Motor neuron (in vitro differentiated cells): ENCODE results near the gene USP6. TPM values are rescaled to one million over a fixed set of nuclear protein-coding genes. Genes with fewer than 3 reads are reported as not detected.
"Not testable (repeated sequence)": the region's sequence is repeated elsewhere in the genome, so short reads cannot be mapped to it uniquely, and the experiment has no call there.

ENCODE experiments used
- ATAC-seq, 8 experiments: fragments of 200-7000 bp; cut with Tn5 transposase; replicated peaks in 6 of 8; 2 replicates each; pipeline ENCODE4 v1.8.0; 2021; ENCODE audit warnings: mild to moderate bottlenecking in 8 of 8, moderate library complexity in 8 of 8
- H3K27ac ChIP-seq, 2 donors: fragments of 250-450 bp; sonication (Bioruptor Pico); 2 replicates each; pipeline ENCODE4 v1.9.0; 2021; ENCODE audit warnings: antibody characterized with exemption in 2 of 2, mild to moderate bottlenecking in 2 of 2, moderate library complexity in 1 of 2
- H3K4me1 ChIP-seq, 2 donors: fragments of 250-450 bp; sonication (Bioruptor Pico); replicated peaks in 1 of 2; 2 replicates each; pipeline ENCODE4 v1.6.1; 2021; ENCODE audit warnings: antibody characterized with exemption in 2 of 2, mild to moderate bottlenecking in 2 of 2, moderate library complexity in 1 of 2
- H3K4me3 ChIP-seq, 5 donors: fragments of 250-450 bp; sonication (Bioruptor Pico); 2 replicates each; pipeline ENCODE4 v1.9.0; 2021; ENCODE audit warnings: antibody characterized with exemption in 5 of 5, mild to moderate bottlenecking in 5 of 5, moderate library complexity in 4 of 5
- WGBS, 10 experiments: fragments of 450-650 bp; shearing (Covaris generic); methylation state at CpG; one replicate each; pipeline ENCODE4 v1.0.0; 2022; 5-methylcytosine and 5-hydroxymethylcytosine counted together
- in situ Hi-C, 9 experiments: fragments of 400-800 bp; cut with MboI; loops; one replicate each; pipeline ENCODE4 v1.15.0; 2021; ENCODE audit warnings: low sequenced_read_pairs in 9 of 9, low pct_unique_long_range_greater_than_20kb in 2 of 9; ENCODE audit not compliant: unreplicated experiment in 9 of 9
- total RNA-seq, 8 experiments: library from RNA; unstranded; fragments of 300-600 nt; gene quantifications; 2 replicates each; pipeline versions ENCODE4 v1.2.3 to v1.2.4, GENCODE V29; 2022

The USP6 gene
- total RNA-seq, 8 experiments from 2014 or later = 0.17 to 1.00 (median 0.47) TPM

DNA sequence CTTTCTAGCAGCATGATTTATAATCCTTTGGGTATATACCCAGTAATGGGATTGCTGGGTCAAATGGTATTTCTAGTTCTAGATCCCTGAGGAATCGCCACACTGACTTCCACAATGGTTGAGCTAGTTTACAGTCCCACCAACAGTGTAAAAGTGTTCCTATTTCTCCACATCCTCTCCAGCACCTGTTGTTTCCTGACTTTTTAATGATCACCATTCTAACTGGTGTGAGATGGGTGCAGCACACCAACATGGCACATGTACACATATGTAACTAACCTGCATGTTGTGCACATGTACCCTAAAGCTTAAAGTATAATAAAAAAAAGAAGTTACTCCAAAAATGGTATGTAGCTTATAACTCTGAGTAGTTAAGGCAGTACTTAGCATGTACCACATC is 44.9 kb downstream of the USP6 start:
- no CpG with 5 or more reads among the region's 1 CpG for WGBS, 10 experiments
- H3K4me1 ChIP-seq, H3K4me3 ChIP-seq, in situ Hi-C loops, ATAC-seq, H3K27ac ChIP-seq: not testable (repeated sequence)

DNA sequence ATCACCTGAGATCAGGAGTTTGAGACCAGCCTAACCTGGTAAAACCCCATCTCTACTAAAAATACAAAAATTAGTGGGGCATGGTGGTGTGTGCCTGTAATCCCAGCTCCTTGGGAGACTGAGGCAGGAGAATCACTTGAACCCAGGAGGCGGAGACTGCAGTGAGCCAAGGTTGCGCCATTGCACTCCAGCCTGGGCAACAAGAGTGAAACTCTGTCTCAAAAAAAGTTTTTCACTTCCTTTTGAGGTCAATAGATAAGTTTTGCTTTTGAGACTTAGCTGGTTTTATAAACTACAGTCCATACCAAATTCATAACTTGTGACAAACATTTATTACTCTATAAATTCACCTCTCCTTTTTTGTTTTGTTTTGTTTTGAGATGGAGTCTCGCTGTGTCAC is 46.0 kb downstream of the USP6 start:
- in situ Hi-C loops, H3K27ac ChIP-seq, H3K4me3 ChIP-seq, H3K4me1 ChIP-seq, ATAC-seq: not testable (repeated sequence)
- 0 to 100% (median 71%) methylated on average over 1 to 3 of the region's 3 CpGs; no CpG with 5 or more reads in 3 of the 10 experiments for WGBS, 10 experiments

DNA sequence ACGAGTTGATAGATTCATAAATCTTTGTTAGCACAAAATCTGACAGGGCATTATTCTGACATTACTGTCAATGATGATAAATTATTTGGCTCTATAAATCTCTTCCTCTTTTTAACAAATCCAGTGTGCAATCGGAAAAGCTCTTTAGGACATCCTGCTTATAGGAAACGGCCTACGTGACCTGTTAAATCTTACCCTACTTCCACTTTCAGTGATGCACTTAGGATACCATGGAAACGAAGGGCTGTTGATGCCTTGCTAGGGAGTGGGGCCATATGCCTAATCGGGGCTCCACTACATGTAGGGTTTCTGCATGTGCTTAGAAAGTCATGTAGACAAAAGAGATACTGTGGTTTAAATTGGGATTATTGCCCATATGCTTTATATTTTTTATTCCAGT is 48.6 kb downstream of the USP6 start:
- in situ Hi-C loops = no loop called here
- no peak overlapping the region for H3K27ac ChIP-seq
- 45 to 100% (median 84%) methylated on average over 1 to 5 of the region's 6 CpGs; no CpG with 5 or more reads in 3 of the 10 experiments for WGBS, 10 experiments

DNA sequence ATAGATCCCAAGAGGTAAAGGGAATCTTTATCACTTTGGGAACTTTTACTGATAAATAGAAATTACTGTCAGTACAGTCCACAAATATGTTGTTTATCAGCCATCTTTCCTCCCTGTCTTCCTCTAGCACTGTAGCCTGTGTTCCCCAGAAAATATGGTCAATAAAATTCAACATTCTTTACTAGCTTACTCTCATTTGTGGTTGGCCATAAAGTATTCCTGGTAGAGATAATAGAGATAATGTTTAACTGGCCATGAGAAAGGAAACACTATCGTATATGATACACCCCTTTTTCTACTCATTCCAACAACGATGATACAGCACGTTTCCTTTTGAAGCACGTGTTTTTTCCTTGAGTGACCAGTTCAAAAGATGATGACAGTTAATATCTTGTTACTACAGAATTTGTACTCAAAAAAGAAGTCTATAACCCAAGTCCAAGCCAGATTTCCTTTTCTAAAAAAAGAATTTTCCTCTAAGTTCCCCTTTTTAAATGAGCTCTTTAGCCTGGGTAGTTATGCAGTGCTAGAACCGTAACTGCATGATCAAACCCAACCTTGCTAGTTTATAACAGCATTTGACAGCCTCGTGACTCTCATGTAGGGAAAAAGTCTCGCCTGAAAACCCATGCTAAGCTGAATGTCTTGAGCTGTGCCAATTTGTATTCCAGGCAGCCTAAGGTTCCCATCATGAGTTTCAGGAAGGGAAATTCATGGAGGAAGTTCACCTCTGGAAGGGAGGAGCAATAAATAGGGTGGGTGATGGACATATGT is 50.1 kb downstream of the USP6 start:
- H3K4me1 ChIP-seq, H3K4me3 ChIP-seq, in situ Hi-C loops, H3K27ac ChIP-seq, ATAC-seq: not testable (repeated sequence)
- WGBS, 10 experiments = 52 to 82% methylated on average over 2 of the region's 7 CpGs; no CpG with 5 or more reads in 8 of the 10 experiments

More for the DNA sequence above, 48.6 kb downstream of the USP6 start:
- ATAC-seq = no peak
- no peak overlapping the region for H3K4me3 ChIP-seq
- H3K4me1 ChIP-seq = no peaks in the 10 kb centered on the region

DNA sequence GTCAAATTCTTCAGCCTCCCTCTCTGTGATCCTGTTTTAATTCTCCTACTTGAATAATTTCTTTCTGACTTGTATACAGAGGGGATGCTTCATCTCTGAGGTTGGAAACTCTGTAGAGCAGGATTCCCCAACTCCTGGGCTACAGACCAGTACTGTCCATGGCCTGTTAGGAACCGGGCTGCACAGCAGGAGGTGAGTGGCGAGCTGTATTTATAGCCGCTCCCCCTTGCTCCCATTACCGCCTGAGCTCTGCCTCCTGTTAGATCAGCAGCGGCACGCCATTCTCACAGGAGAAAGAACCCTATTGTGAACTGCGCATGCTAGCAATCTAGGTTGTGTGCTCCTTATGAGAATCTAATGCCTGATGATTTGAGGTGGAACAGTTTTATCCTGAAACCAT is 59.2 kb downstream of the USP6 start:
- WGBS, 10 experiments = 30 to 100% (median 79%) methylated on average over 2 to 7 of the region's 7 CpGs; no CpG with 5 or more reads in 3 of the 10 experiments
- H3K27ac ChIP-seq, H3K4me1 ChIP-seq, in situ Hi-C loops, ATAC-seq, H3K4me3 ChIP-seq: not testable (repeated sequence)

DNA sequence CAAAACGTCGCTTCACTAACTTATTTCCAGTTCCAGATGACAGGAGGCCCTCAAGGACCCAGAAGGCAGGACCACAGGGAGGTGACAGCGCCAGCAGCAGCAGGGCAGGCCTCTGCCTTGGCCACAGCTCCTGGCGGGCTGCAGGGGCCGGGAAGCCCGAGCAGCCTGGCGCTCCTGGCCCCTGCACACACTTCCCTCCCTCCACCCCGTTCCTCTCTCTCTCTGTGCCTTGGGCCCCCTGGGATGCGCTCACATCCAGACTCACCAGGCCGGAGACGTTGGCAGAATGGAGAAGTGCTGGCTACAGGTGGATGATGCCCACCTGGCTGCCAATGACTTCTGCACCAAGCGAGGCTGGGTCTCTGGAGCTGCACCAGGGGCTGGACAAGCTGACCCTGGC is 63.2 kb downstream of the USP6 start:
- Histone ChIP-seq H3K4me3 (no peak overlapping the region), H3K4me1 (no peaks in the 10 kb centered on the region), H3K27ac (no peak overlapping the region)
- WGBS, 10 experiments = 83 to 100% (median 83%) methylated on average over 1 to 3 of the region's 12 CpGs; no CpG with 5 or more reads in 5 of the 10 experiments
- in situ Hi-C loops = no loop called here
- no peak for ATAC-seq

DNA sequence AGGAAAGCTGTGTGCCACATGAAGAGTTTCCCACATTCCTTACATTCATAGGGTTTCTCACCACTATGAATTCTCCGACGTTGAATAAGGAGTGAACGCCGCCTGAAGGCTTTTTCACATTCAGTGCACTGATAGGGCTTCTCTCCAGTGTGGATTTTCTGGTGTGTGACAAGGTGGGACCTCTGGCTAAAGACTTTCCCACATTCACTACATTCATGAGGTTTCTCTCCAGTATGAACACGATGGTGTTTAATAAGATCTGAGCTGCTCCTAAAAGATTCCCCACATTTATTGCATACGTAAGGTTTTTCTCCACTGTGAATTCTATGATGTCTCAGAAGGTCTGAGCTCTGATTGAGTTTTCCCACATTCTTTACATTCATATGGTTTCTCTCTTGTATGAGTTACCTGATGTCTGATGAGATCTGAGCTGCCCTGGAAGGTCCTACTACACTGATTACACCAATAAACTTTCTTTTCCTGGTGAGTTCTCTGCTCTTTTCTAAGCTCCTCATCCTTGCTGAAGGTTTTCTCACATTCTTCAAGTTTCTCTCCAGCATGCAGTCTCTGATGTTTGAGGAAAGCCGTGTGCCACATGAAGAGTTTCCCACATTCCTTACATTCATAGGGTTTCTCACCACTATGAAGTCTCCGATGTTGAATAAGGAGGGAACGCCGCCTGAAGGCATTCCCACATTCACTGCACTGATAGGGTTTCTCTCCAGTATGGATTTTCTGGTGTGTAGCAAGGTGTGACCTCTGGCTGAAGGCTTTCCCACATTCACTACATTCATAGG is 65.9 kb downstream of the USP6 start:
- Histone ChIP-seq H3K4me3 (no peak overlapping the region), H3K27ac (no peak overlapping the region), H3K4me1 (no peaks in the 10 kb centered on the region)
- in situ Hi-C loops = no loop called here
- WGBS, 10 experiments = 80 to 100% (median 94%) methylated on average over 3 to 10 of the region's 10 CpGs
- no peak for ATAC-seq

DNA sequence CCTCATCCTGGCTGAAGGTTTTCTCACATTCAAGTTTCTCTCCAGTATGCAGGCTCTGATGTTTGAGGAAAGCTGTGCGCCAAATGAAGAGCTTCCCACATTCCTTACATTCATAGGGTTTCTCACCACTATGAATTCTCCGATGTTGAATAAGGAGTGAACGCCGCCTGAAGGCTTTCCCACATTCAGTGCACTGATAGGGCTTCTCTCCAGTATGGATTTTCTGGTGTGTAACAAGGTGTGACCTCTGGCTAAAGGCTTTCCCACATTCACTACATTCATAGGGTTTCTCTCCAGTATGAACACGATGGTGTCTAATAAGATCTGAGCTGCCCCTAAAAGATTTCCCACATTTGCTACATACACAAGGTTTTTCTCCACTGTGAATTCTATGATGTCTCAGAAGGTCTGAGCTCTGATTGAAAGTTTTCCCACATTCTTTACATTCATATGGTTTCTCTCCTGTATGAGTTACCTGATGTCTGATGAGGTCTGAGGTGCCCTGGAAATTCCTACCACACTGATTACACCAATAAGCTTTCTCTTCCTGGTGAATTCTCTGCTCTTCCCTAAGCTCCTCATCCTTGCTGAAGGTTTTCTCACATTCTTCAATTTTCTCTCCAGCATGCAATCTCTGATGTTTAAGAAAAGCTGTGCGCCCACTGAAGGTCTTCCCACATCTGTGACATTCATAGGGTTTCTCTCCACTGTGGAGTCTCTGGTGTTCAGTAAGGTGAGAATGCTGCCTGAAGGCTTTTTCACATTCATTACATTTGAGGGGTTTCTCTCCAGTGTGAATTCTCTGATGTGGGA is 67.0 kb downstream of the USP6 start:
- in situ Hi-C loops = no loop called here
- no peaks in the 10 kb centered on the region for H3K4me1 ChIP-seq
- H3K27ac ChIP-seq = no peak overlapping the region
- no peak overlapping the region for H3K4me3 ChIP-seq
- WGBS, 10 experiments = 80 to 100% (median 89%) methylated on average over 1 to 6 of the region's 6 CpGs; no CpG with 5 or more reads in 3 of the 10 experiments
- ATAC-seq = no peak

DNA sequence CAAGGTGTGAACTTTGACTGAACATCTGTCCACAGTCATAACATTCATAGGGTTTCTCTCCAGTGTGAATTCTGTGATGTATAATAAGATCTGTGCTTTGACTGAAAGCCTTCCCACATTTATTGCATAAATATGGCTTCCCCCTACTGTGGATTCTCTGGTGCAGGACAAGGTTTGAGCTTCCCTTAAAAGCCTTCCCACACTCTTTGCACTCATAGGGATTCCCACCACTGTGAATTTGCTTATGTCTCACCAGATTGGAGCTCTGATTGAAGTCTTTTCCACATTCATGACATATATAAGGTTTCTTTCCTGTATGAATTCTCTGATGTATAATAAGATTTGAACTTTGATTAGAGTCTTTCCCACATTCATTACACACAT is 67.6 kb downstream of the USP6 start:
- in situ Hi-C loops = no loop called here
- H3K27ac ChIP-seq = no peak overlapping the region
- H3K4me3 ChIP-seq = no peak overlapping the region
- H3K4me1 ChIP-seq = no peaks in the 10 kb centered on the region
- ATAC-seq = no peak

DNA sequence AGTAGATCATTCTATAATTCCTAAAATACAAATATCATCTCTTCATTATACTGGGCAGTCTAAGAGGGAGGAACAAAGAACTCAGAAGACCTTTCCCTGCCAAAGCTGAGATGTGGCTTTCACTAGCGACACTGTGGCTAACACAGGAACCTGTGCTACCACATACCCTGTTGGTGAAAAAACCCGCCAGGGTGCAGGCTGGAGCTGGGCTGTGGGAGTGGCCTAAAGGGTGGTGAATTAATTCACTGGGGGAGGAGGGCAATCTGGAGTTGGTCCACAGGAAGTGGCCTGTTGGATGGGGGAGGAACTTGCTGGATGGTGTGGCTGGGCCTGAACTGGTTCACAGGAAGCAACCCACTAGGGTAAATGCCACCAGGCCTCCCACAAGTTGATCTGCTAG is 68.5 kb downstream of the USP6 start:
- 82 to 100% (median 100%) methylated on average over 1 to 2 of the region's 2 CpGs; no CpG with 5 or more reads in 7 of the 10 experiments for WGBS, 10 experiments
- ATAC-seq = no peak
- no peak overlapping the region for H3K27ac ChIP-seq
- no peak overlapping the region for H3K4me3 ChIP-seq
- in situ Hi-C loops = no loop called here
- no peaks in the 10 kb centered on the region for H3K4me1 ChIP-seq

DNA sequence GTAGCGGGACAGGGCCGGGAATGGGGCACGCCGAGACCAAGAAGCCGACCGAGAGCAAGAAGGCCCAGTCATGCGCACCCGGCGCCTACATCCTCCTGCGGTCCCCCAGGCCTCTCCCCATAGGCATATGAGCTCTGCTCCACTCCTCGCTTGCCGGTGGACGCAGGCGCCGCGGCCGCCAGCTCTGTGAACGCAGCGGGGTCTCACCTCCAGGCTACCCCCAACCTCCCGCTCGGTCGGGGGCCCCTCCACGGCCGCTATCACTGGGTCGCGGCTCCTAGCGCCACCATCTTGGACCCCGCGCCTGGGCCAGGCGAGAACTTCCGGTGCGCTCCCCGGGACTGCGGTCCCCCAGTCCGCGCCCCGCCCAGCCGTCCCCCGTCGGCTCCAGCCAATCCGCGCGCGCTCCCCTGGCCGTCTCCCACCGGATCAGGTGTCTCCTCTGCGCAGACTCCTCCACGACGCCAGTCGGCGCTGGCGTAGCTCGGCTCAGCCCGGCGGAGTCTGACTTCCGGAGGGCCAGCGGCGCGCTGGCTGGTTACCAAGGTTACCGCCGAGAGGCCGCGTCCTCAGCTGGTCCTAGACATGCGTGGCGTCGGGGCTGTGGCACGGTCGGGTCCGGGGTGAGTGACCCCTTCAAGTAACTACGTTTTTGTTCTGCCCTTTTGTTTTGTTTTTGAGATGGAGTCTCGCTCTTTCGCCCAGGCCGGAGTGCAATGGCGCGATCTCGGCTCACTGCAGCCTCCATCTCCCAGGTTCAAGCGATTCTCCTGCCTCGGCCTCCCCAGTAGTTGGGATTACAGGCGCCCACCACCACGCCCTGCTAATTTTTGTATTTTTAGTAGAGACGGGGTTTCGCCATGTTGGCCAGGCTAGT is 75.9 kb downstream of the USP6 start, which contains the start of gene ZNF594:
ZNF594 (minus strand) TSS at position 328 of the 877 bp plus-strand sequence. CDS start 7,612 bp downstream, outside the sequence.
- 0 to 49% (median 28%) methylated on average over 1 to 21 of the region's 82 CpGs; no CpG with 5 or more reads in 2 of the 10 experiments for WGBS, 10 experiments
- Histone ChIP-seq H3K4me3 (peak within 1 kb of the TSS; percentile 33 to 90 (median 69)), H3K27ac (peak within 1 kb of the TSS; percentile 64 to 84), H3K4me1 (peaks cover 0 to 5% of the 10 kb centered on the region in 2 donors)
- in situ Hi-C loops = no loop called here
- peak; percentile 98 to 99 (median 99) for ATAC-seq

DNA sequence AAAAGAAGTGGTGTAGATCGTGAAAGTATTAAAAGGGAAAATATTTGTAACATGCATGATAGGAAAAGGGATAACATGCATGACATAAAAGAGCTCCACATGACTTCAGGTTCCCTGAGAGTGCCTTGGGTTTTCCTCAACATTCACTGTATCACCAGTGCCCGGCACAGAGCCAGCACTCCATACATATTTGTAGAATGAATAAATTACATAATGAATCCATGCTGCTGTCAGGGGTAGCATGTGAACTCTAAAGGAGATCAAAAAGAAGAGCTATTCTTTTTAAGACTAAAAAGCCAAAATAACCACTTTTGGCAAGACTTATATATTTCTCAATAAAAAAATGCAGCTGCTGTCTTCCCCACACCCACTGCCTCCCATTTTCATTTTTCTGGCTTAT is 78.5 kb downstream of the USP6 start:
- Histone ChIP-seq H3K4me3 (no peak overlapping the region), H3K4me1 (peaks cover 0 to 5% of the 10 kb centered on the region in 2 donors), H3K27ac (no peak overlapping the region)
- in situ Hi-C loops = no loop called here
- no peak for ATAC-seq
- 0 to 88% (median 66%) methylated on average over 1 to 2 of the region's 2 CpGs; no CpG with 5 or more reads in 2 of the 10 experiments for WGBS, 10 experiments
